ENCODE results near the gene SNAP25.
A peak's percentile ranks its signal among the peaks of the same experiment; 100 is the strongest.

The SNAP25 gene

GRCh38 chr20:10172998-10173655, 45.5 kb upstream of the SNAP25 start:
- peak overlapping the region; percentile 81 to 87 (median 84) for H3K4me3 Mint-ChIP-seq
- TF ChIP-seq CTCF (IDR thresholded peaks at IDR 0.05; ENCODE audit: unreplicated experiment in 3 of 3), result no peak
- H3K27ac Mint-ChIP-seq, result peak overlapping the region in 1 of 3 experiments; percentile 43
- H3K4me1 Mint-ChIP-seq, result peaks cover 19% of the 10 kb centered on the region
- H3K36me3 Mint-ChIP-seq (ENCODE audit: low read depth), result no peaks in the 10 kb centered on the region
- peaks cover 12% of the 10 kb centered on the region for H3K27me3 Mint-ChIP-seq (ENCODE audit: low read depth)
- H3K9me3 Mint-ChIP-seq, result peaks cover 2% of the 10 kb centered on the region

- TF ChIP-seq CTCF (IDR thresholded peaks at IDR 0.05; ENCODE audit: unreplicated experiment in 3 of 3), result no peak
- H3K36me3 Mint-ChIP-seq (ENCODE audit: low read depth), result no peaks in the 10 kb centered on the region
- H3K27ac Mint-ChIP-seq, result peak overlapping the region in 1 of 3 experiments; percentile 21
- no peak overlapping the region for H3K4me3 Mint-ChIP-seq
- peaks cover 19% of the 10 kb centered on the region for H3K27me3 Mint-ChIP-seq (ENCODE audit: low read depth)
- peaks cover 19% of the 10 kb centered on the region for H3K4me1 Mint-ChIP-seq
- no peaks in the 10 kb centered on the region for H3K9me3 Mint-ChIP-seq
Observed at GRCh38 chr20:10174400-10174799, 44.2 kb upstream of the SNAP25 start.

GRCh38 chr20:10177326-10177725, 41.3 kb upstream of the SNAP25 start:
- H3K4me1 Mint-ChIP-seq, result peaks cover 22% of the 10 kb centered on the region
- H3K9me3 Mint-ChIP-seq, result no peaks in the 10 kb centered on the region
- H3K36me3 Mint-ChIP-seq (ENCODE audit: low read depth), result no peaks in the 10 kb centered on the region
- H3K27me3 Mint-ChIP-seq (ENCODE audit: low read depth), result peaks cover 19% of the 10 kb centered on the region
- no peak for TF ChIP-seq CTCF (IDR thresholded peaks at IDR 0.05; ENCODE audit: unreplicated experiment in 3 of 3)
- no peak overlapping the region for H3K27ac Mint-ChIP-seq
- H3K4me3 Mint-ChIP-seq, result no peak overlapping the region

- Mint-ChIP-seq H3K27me3 (ENCODE audit: low read depth) (peaks cover 13% of the 10 kb centered on the region), H3K4me1 (peaks cover 16% of the 10 kb centered on the region), H3K36me3 (ENCODE audit: low read depth) (no peaks in the 10 kb centered on the region), H3K4me3 (no peak overlapping the region), H3K9me3 (no peaks in the 10 kb centered on the region), H3K27ac (no peak overlapping the region)
- TF ChIP-seq CTCF (IDR thresholded peaks at IDR 0.05; ENCODE audit: unreplicated experiment in 3 of 3), result no peak
Observed at GRCh38 chr20:10178091-10178490, 40.5 kb upstream of the SNAP25 start.

- Mint-ChIP-seq H3K9me3 (no peaks in the 10 kb centered on the region), H3K4me1 (peaks cover 15% of the 10 kb centered on the region), H3K27ac (no peak overlapping the region), H3K36me3 (ENCODE audit: low read depth) (no peaks in the 10 kb centered on the region), H3K27me3 (ENCODE audit: low read depth) (peaks cover 10% of the 10 kb centered on the region), H3K4me3 (no peak overlapping the region)
- no peak for TF ChIP-seq CTCF (IDR thresholded peaks at IDR 0.05; ENCODE audit: unreplicated experiment in 3 of 3)
Observed at GRCh38 chr20:10178727-10179313, 39.8 kb upstream of the SNAP25 start.

All from nephron (organoid).